ENCODE results near the gene PAIP2.
A peak's percentile ranks its signal among the peaks of the same experiment; 100 is the strongest.
"Not testable (repeated sequence)": the region's sequence is repeated elsewhere in the genome, so short reads cannot be mapped to it uniquely, and the experiment has no call there.

Gene PAIP2

DNA sequence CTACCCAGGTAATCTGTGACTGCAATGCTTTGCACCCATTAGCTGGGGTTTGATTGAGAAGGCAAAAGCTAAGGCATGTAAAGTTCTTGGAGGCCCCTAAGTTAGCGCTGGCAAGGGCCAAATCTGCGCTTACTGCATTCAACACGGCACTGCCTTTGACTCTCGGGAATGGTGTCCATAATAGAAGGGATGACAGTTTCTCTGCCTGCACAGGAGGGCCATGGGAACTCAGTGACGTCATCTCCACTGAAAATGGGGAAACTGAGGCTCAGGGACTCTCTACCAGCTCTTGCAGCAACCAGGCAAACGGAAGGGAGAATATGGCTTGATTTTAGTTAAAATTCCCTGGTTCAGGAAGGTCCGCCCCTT, 61.7 kb downstream of the PAIP2 start:
- H3K27ac ChIP-seq (ENCODE audit: low read length): peak overlapping the region; percentile 87
- peaks cover 15% of the 10 kb centered on the region for H3K4me1 ChIP-seq (ENCODE audit: control insufficient read depth, insufficient read depth, low read length)
- H3K9ac ChIP-seq (ENCODE audit: low read length in 2 of 2): peak overlapping the region; percentile 45 to 84

DNA sequence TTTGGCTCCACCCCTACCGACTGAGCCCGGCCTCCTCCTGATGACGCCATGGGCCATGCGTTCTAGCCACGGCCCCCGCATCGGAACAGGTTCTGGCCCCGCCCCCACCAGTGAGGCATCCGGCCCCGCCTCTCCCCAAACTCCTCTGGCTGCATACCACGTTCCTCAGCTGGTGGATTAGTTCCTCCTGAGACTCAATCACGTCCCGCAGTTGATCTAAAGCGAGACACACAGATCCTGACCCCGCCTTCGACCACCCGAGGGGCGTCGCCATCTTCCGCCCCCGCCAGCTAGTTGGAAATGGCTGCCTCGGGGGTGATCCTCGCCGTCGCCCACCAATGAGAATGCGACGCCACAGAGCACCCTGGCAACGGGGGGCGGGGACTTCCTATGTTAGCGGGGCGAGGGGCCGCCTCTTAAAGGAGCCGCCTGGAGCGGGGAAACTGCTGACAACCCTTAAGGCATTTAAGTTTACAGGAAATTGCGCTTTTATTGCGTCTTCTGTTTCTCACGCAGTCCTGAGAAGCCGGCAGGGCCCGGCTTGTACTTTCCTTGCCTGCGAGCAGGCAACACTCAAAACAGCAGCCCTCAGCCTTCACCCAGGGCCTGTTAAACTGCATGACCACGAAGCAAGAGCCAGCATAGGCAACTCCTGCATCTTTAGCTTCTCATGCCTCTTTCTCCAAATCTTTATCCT, 62.3 kb downstream of the PAIP2 start, which contains the start of gene SPATA24:
TSS of gene SPATA24 (minus strand) at position 303 of the 697 bp plus-strand sequence. CDS start at position 274, 29 bp downstream.
- peaks cover 0 to 2% of the 10 kb centered on the region in 2 donors for H3K36me3 ChIP-seq (ENCODE audit: control insufficient read depth in 2 of 2, insufficient read depth in 2 of 2, low read length in 2 of 2)
- peak within 1 kb of the TSS; percentile 60 to 86 for H3K4me3 ChIP-seq (ENCODE audit: low read length in 2 of 2)
- no peaks in the 10 kb centered on the region for H3K9me3 ChIP-seq (ENCODE audit: control insufficient read depth in 2 of 2, low read length in 2 of 2)
- H3K4me1 ChIP-seq (ENCODE audit: control insufficient read depth, insufficient read depth, low read length): peaks cover 15% of the 10 kb centered on the region
- H3K27ac ChIP-seq (ENCODE audit: low read length): peak within 1 kb of the TSS; percentile 87
- H3K9ac ChIP-seq (ENCODE audit: low read length in 2 of 2): peak within 1 kb of the TSS; percentile 45 to 84
- H3K27me3 ChIP-seq (ENCODE audit: control insufficient read depth in 1 of 2, insufficient read depth in 2 of 2, low read length in 2 of 2): no peaks in the 10 kb centered on the region

More for the DNA sequence above, 61.7 kb downstream of the PAIP2 start:
- H3K4me3 ChIP-seq (ENCODE audit: low read length in 2 of 2): peak overlapping the region; percentile 60 to 86
- no peaks in the 10 kb centered on the region for H3K9me3 ChIP-seq (ENCODE audit: control insufficient read depth in 2 of 2, low read length in 2 of 2)
- H3K27me3 ChIP-seq (ENCODE audit: control insufficient read depth in 1 of 2, insufficient read depth in 2 of 2, low read length in 2 of 2): no peaks in the 10 kb centered on the region
- H3K36me3 ChIP-seq (ENCODE audit: control insufficient read depth in 2 of 2, insufficient read depth in 2 of 2, low read length in 2 of 2): peaks cover 0 to 2% of the 10 kb centered on the region in 2 donors

DNA sequence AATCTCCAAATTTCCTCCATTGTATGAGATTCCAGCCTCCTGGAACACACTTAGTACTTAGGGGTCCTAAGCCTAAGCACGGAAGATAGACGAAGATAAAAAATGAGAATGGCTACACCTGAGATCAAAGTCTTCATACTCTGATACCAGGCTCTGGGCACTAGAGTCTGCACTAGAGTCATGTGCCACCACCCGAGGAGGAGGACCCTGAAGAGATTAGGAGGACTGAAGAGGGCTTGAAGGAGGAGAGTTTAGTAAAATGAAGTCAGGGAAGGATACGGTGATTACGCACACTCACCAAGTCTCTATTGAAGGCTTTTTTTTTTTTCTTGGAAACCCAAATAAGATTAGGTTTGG, 62.8 kb downstream of the PAIP2 start:
- H3K4me3 ChIP-seq (ENCODE audit: low read length in 2 of 2): peak overlapping the region; percentile 60 to 86
- H3K9me3 ChIP-seq (ENCODE audit: control insufficient read depth in 2 of 2, low read length in 2 of 2): no peaks in the 10 kb centered on the region
- peaks cover 0 to 2% of the 10 kb centered on the region in 2 donors for H3K36me3 ChIP-seq (ENCODE audit: control insufficient read depth in 2 of 2, insufficient read depth in 2 of 2, low read length in 2 of 2)
- H3K4me1 ChIP-seq (ENCODE audit: control insufficient read depth, insufficient read depth, low read length): peaks cover 15% of the 10 kb centered on the region
- H3K27ac ChIP-seq (ENCODE audit: low read length): peak overlapping the region; percentile 87
- H3K9ac ChIP-seq (ENCODE audit: low read length in 2 of 2): peak overlapping the region; percentile 45 to 68
- no peaks in the 10 kb centered on the region for H3K27me3 ChIP-seq (ENCODE audit: control insufficient read depth in 1 of 2, insufficient read depth in 2 of 2, low read length in 2 of 2)

DNA sequence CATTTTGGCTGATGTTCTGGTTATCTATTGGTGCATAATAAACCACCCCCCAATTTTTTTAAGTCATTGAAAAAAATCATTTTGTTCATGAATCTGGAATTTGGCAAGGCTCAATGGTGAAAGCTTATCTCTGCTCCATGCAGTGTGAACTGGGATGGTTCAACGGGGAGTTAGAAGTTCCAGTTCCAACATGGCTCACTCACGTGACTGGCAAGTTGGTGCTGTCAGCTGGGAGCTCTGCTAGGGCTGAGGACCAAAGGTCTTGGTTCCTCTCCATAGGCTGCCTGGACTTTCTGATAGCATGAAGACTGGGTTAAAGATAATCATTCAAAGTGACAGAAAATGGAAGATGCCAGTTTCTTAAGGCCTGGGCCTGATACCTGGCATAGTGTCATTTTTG, 65.3 kb downstream of the PAIP2 start:
- H3K27me3 ChIP-seq (ENCODE audit: control insufficient read depth in 1 of 2, insufficient read depth in 2 of 2, low read length in 2 of 2): no peaks in the 10 kb centered on the region
- no peak overlapping the region for H3K9ac ChIP-seq (ENCODE audit: low read length in 2 of 2)
- H3K9me3 ChIP-seq (ENCODE audit: control insufficient read depth in 2 of 2, low read length in 2 of 2): no peaks in the 10 kb centered on the region
- peaks cover 25% of the 10 kb centered on the region for H3K4me1 ChIP-seq (ENCODE audit: control insufficient read depth, insufficient read depth, low read length)
- H3K36me3 ChIP-seq (ENCODE audit: control insufficient read depth in 2 of 2, insufficient read depth in 2 of 2, low read length in 2 of 2): no peaks in the 10 kb centered on the region
- no peak overlapping the region for H3K27ac ChIP-seq (ENCODE audit: low read length)
- H3K4me3 ChIP-seq (ENCODE audit: low read length in 2 of 2): no peak overlapping the region

DNA sequence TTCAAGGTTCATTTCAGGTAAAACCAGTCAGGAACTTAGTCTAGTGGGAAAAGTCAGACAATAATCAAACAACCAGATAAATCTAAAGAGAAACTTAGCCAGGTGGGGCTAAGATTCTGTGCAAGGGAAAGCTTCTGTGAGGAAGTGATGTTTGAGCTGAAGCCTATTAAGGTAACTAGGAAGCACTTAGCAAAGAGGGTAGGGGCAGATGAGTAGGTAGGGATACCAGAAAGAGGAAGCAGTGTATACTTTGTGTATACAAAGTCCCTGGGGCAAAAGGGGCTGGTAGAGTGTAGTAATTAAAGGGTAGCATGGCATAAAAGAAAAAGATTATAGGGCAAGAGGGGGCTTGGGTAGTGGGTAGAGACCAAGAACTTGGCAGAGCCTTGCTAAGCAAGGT, 65.9 kb downstream of the PAIP2 start:
- H3K27me3 ChIP-seq (ENCODE audit: control insufficient read depth in 1 of 2, insufficient read depth in 2 of 2, low read length in 2 of 2): no peaks in the 10 kb centered on the region
- H3K4me3 ChIP-seq (ENCODE audit: low read length in 2 of 2): no peak overlapping the region
- H3K36me3 ChIP-seq (ENCODE audit: control insufficient read depth in 2 of 2, insufficient read depth in 2 of 2, low read length in 2 of 2): no peaks in the 10 kb centered on the region
- peaks cover 25% of the 10 kb centered on the region for H3K4me1 ChIP-seq (ENCODE audit: control insufficient read depth, insufficient read depth, low read length)
- no peak overlapping the region for H3K9ac ChIP-seq (ENCODE audit: low read length in 2 of 2)
- H3K27ac ChIP-seq (ENCODE audit: low read length): no peak overlapping the region
- H3K9me3 ChIP-seq (ENCODE audit: control insufficient read depth in 2 of 2, low read length in 2 of 2): no peaks in the 10 kb centered on the region

DNA sequence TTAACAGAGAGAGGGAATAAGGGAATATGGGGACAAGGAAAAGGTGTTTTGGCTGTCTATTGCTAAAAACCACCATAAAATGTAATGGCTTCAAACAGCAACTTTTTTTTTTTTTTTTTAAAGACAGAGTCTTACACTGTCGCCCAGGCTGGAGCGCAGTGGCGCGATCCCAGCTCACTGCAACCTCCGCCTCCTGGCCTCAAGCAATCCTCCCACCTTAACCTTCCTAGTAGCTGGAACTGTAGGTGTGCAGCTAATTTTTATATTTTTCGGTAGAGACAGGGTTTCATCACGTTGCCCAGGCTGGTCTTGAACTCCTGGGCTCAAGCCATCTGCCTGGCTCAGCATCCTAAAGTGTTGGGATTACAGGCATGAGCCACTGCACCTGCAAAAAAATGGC, 66.5 kb downstream of the PAIP2 start:
- Histone ChIP-seq H3K4me1 (ENCODE audit: control insufficient read depth, insufficient read depth, low read length) (peaks cover 21% of the 10 kb centered on the region), H3K27me3 (ENCODE audit: control insufficient read depth in 1 of 2, insufficient read depth in 2 of 2, low read length in 2 of 2) (no peaks in the 10 kb centered on the region), H3K9ac (ENCODE audit: low read length in 2 of 2) (no peak overlapping the region), H3K36me3 (ENCODE audit: control insufficient read depth in 2 of 2, insufficient read depth in 2 of 2, low read length in 2 of 2) (peaks cover 0 to 3% of the 10 kb centered on the region in 2 donors), H3K4me3 (ENCODE audit: low read length in 2 of 2) (no peak overlapping the region), H3K27ac (ENCODE audit: low read length) (no peak overlapping the region), H3K9me3 (ENCODE audit: control insufficient read depth in 2 of 2, low read length in 2 of 2) (no peaks in the 10 kb centered on the region)

DNA sequence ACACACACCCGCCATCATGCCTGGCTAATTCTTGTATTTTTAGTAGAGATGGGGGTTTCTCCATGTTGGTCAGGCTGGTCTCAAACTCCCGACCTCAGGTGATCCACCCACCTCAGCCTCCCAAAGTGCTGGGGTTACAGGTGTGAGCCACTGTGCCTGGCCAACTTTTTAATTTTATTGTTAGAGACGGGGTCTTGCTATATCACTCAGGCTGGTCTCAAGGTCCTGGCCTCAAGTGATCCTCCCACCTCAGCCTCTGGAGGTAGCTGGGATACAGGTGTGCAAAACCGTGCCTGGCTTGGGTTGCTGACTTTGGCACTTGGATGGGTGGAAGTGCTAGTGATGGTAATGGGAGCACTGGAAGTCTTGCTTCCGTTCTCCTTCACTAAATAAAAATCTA, 67.5 kb downstream of the PAIP2 start:
- H3K9ac ChIP-seq (ENCODE audit: low read length in 2 of 2); H3K27me3 ChIP-seq (ENCODE audit: control insufficient read depth in 1 of 2, insufficient read depth in 2 of 2, low read length in 2 of 2); H3K27ac ChIP-seq (ENCODE audit: low read length); H3K4me3 ChIP-seq (ENCODE audit: low read length in 2 of 2); H3K36me3 ChIP-seq (ENCODE audit: control insufficient read depth in 2 of 2, insufficient read depth in 2 of 2, low read length in 2 of 2); H3K9me3 ChIP-seq (ENCODE audit: control insufficient read depth in 2 of 2, low read length in 2 of 2): not testable (repeated sequence)
- peaks cover 19% of the 10 kb centered on the region for H3K4me1 ChIP-seq (ENCODE audit: control insufficient read depth, insufficient read depth, low read length)

DNA sequence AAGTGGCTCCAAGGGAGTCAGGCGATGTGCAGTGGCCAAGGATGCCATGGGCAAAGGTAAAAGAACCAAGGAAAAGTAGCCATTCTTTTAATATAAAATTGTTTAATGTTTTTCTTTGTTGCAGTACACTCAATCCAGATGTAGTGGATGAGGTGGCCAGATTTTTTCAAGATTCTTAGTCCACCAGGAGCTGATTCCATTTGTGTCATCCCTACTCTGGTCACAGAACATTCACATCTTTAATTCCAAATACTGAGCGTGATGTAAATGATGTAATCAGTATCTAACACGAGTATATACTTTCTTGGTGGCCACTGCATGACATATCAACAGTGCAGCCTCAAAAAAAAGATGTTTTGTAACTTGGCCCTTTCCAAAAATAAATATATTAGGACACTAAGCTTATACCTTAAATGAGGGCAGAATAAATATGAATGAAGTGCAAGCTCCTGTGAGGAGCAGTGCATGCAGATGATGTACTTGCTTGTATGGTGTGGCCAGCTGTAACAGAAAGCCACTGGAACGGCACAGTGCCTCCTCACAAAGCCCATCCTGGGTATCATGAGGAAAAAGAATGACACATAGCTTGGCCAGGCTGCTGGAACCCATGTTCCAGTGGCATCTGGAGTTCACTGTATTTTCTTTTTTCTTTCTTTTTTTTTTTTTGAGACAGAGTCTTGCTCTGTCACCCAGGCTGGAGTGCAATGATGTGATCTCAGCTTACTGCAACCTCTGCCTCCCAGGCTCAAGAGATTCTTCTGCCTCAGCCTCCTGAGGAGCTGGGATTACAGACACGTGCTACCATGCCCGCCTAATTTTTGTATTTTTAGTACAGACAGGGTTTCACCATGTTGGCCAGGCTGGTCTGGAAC, 68.7 kb downstream of the PAIP2 start:
- Histone ChIP-seq H3K9ac (ENCODE audit: low read length in 2 of 2) (no peak overlapping the region), H3K27ac (ENCODE audit: low read length) (peak overlapping the region; percentile 58)

DNA sequence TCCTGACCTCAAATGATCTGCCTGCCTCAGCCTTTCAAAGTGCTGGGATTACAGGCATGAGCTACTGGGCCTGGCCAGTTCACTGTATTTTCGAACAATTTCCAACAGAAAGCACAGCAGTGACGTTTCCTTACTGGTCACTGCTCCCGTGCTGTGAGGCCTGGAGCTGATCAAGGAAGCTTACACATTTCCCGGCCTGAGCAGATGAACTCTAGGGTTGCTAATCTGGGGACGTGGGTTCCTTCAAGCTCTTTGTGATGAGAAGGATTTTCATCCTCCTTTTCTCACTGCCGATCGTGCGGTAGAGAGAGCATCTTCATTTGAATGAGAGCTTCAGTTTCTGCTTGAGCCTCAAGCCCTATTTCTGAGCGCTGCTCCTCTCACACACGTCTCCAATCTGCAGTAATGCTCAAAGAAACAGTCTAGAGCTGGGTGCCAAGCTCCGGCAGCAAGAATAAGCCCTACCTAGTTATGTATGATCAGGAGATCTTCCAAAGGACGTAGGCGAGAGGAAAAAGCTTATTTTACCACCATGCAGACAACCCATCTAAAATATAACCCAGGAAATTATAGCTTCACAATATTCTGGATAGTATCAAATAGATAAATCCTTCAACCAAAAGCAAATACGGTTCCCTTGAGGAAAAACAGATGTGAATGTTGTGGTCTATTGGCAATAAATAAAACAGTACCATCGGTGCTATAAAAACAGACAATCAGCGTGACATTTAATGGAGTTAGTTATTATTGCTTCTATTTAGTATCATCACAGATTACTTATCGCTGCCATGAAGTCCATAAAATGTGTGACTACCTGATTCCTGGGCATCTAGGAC, 69.6 kb downstream of the PAIP2 start:
- Histone ChIP-seq H3K9me3 (ENCODE audit: control insufficient read depth in 2 of 2, low read length in 2 of 2) (no peaks in the 10 kb centered on the region), H3K36me3 (ENCODE audit: control insufficient read depth in 2 of 2, insufficient read depth in 2 of 2, low read length in 2 of 2) (peaks cover 0 to 5% of the 10 kb centered on the region in 2 donors), H3K27ac (ENCODE audit: low read length) (peak overlapping the region; percentile 58), H3K4me1 (ENCODE audit: control insufficient read depth, insufficient read depth, low read length) (peaks cover 35% of the 10 kb centered on the region), H3K9ac (ENCODE audit: low read length in 2 of 2) (no peak overlapping the region), H3K4me3 (ENCODE audit: low read length in 2 of 2) (no peak overlapping the region), H3K27me3 (ENCODE audit: control insufficient read depth in 1 of 2, insufficient read depth in 2 of 2, low read length in 2 of 2) (no peaks in the 10 kb centered on the region)

More for the DNA sequence above, 68.7 kb downstream of the PAIP2 start:
- H3K27me3 ChIP-seq (ENCODE audit: control insufficient read depth in 1 of 2, insufficient read depth in 2 of 2, low read length in 2 of 2): no peaks in the 10 kb centered on the region
- H3K4me3 ChIP-seq (ENCODE audit: low read length in 2 of 2): no peak overlapping the region
- peaks cover 0 to 5% of the 10 kb centered on the region in 2 donors for H3K36me3 ChIP-seq (ENCODE audit: control insufficient read depth in 2 of 2, insufficient read depth in 2 of 2, low read length in 2 of 2)
- H3K4me1 ChIP-seq (ENCODE audit: control insufficient read depth, insufficient read depth, low read length): peaks cover 26% of the 10 kb centered on the region
- no peaks in the 10 kb centered on the region for H3K9me3 ChIP-seq (ENCODE audit: control insufficient read depth in 2 of 2, low read length in 2 of 2)

DNA sequence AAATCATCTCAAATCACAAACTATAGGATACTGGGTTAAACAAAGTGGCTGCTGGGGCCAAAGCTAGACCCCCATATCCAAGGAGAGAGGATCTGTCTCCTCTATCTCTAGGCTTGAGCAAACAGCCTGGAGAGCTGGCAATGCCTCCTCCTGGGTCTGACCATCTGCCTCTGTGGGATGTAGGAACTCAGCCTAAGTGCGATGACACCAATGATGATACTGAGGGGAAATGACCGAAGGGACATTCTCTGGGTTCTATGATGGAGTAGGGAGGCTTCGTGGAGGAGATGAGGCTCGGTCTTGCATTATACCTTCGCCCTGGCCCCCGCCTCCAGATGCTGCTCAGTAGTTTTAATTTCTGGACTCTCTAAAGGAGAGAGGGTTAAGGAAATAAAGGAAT, 71.5 kb downstream of the PAIP2 start:
- no peak overlapping the region for H3K27ac ChIP-seq (ENCODE audit: low read length)
- no peaks in the 10 kb centered on the region for H3K9me3 ChIP-seq (ENCODE audit: control insufficient read depth in 2 of 2, low read length in 2 of 2)
- H3K4me1 ChIP-seq (ENCODE audit: control insufficient read depth, insufficient read depth, low read length): peaks cover 47% of the 10 kb centered on the region
- H3K36me3 ChIP-seq (ENCODE audit: control insufficient read depth in 2 of 2, insufficient read depth in 2 of 2, low read length in 2 of 2): peaks cover 0 to 5% of the 10 kb centered on the region in 2 donors
- no peak overlapping the region for H3K4me3 ChIP-seq (ENCODE audit: low read length in 2 of 2)
- H3K9ac ChIP-seq (ENCODE audit: low read length in 2 of 2): no peak overlapping the region
- no peaks in the 10 kb centered on the region for H3K27me3 ChIP-seq (ENCODE audit: control insufficient read depth in 1 of 2, insufficient read depth in 2 of 2, low read length in 2 of 2)
